ENCODE data around the gene CAMTA1. TPM values are rescaled to one million over a fixed set of nuclear protein-coding genes. Genes with fewer than 3 reads are reported as not detected.

Gene CAMTA1
- polyA plus RNA-seq, 1 donor (not counting 4 experiments of a cell fraction or from before 2014, with no cell fraction given), result 51.4 TPM

DNA sequence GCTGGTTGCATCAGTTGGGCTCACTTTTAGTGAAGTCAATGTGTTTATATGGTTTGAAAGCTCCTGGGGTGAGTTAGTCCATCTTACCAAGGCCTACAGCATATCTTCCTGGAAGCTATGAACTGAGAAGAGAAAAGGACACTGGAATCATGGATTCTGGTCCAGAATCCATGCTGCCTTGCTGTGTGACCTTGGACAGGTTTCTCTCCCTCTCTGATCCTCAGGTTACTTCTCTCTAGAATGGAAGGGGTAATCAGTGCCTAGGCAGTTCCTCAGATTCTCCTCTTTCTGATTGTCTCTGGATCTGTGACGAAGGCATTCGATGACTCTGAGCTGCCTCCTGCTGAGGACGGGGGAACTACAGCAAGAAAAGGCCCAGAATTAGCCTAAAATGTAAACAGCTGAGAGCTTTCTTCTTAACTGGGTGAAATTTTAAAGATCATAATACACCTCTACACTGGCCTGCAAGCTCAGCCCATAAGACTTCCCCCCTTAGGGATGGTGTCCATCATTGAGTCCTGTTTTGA, 560.9 kb downstream of the CAMTA1 start:
- H3K4me1 ChIP-seq (ENCODE audit: control insufficient read depth, extremely low read depth, insufficient read depth, low read length), result no peaks in the 10 kb centered on the region
- no peak for FAIRE-seq
- no peaks in the 10 kb centered on the region for H3K9me1 ChIP-seq (ENCODE audit: control insufficient read depth, extremely low read depth, insufficient read depth, low read length)
- no peaks in the 10 kb centered on the region for H3K79me2 ChIP-seq (ENCODE audit: control insufficient read depth, insufficient read depth, low read length)
- H3K27me3 ChIP-seq (ENCODE audit: control insufficient read depth, extremely low read depth, insufficient read depth, low read length), result peaks cover 11% of the 10 kb centered on the region
- H4K20me1 ChIP-seq (ENCODE audit: control insufficient read depth, extremely low read depth, insufficient read depth, low read length), result no peaks in the 10 kb centered on the region
- H3K4me3 ChIP-seq (ENCODE audit: control insufficient read depth in 2 of 3, extremely low read depth in 1 of 3, insufficient read depth in 2 of 3, low read depth in 1 of 3, low read length in 3 of 3), result no peak overlapping the region
- no peaks in the 10 kb centered on the region for H3K9me3 ChIP-seq (ENCODE audit: control insufficient read depth, low read depth, low read length)
- DNase-seq (ENCODE audit: low read depth, low spot score), result no peak
- no peak overlapping the region for H3K4me2 ChIP-seq (ENCODE audit: control insufficient read depth, extremely low read depth, insufficient read depth, low read depth, low read length)
- no peak for TF ChIP-seq EZH2 (IDR thresholded peaks at IDR 0.05; ENCODE audit: low read length)
- TF ChIP-seq, protein P1, sequence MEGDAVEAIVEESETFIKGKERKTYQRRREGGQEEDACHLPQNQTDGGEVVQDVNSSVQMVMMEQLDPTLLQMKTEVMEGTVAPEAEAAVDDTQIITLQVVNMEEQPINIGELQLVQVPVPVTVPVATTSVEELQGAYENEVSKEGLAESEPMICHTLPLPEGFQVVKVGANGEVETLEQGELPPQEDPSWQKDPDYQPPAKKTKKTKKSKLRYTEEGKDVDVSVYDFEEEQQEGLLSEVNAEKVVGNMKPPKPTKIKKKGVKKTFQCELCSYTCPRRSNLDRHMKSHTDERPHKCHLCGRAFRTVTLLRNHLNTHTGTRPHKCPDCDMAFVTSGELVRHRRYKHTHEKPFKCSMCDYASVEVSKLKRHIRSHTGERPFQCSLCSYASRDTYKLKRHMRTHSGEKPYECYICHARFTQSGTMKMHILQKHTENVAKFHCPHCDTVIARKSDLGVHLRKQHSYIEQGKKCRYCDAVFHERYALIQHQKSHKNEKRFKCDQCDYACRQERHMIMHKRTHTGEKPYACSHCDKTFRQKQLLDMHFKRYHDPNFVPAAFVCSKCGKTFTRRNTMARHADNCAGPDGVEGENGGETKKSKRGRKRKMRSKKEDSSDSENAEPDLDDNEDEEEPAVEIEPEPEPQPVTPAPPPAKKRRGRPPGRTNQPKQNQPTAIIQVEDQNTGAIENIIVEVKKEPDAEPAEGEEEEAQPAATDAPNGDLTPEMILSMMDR (optimal IDR thresholded peaks at IDR 0.05 in 1 of 3, IDR thresholded peaks at IDR 0.05 in 1 of 3, conservative IDR thresholded peaks at IDR 0.05 in 1 of 3; ENCODE audit: extremely low read depth in 1 of 3, insufficient read depth in 2 of 3, low read length in 3 of 3), result no peak
- no peak overlapping the region for H2AFZ ChIP-seq (ENCODE audit: control insufficient read depth, low read length)
- no peaks in the 10 kb centered on the region for H3K36me3 ChIP-seq (ENCODE audit: control insufficient read depth in 2 of 2, extremely low read depth in 1 of 2, insufficient read depth in 2 of 2, low read length in 2 of 2)
- H3K27ac ChIP-seq (ENCODE audit: control insufficient read depth, insufficient read depth, low read length), result no peak overlapping the region
- H3K9ac ChIP-seq (ENCODE audit: control insufficient read depth, extremely low read depth, insufficient read depth, low read length), result no peak overlapping the region
- dilution Hi-C loops (cut with MboI; ENCODE audit: extremely low pct_ligation_motif_present, low sequenced_read_pairs), result no loop called here

DNA sequence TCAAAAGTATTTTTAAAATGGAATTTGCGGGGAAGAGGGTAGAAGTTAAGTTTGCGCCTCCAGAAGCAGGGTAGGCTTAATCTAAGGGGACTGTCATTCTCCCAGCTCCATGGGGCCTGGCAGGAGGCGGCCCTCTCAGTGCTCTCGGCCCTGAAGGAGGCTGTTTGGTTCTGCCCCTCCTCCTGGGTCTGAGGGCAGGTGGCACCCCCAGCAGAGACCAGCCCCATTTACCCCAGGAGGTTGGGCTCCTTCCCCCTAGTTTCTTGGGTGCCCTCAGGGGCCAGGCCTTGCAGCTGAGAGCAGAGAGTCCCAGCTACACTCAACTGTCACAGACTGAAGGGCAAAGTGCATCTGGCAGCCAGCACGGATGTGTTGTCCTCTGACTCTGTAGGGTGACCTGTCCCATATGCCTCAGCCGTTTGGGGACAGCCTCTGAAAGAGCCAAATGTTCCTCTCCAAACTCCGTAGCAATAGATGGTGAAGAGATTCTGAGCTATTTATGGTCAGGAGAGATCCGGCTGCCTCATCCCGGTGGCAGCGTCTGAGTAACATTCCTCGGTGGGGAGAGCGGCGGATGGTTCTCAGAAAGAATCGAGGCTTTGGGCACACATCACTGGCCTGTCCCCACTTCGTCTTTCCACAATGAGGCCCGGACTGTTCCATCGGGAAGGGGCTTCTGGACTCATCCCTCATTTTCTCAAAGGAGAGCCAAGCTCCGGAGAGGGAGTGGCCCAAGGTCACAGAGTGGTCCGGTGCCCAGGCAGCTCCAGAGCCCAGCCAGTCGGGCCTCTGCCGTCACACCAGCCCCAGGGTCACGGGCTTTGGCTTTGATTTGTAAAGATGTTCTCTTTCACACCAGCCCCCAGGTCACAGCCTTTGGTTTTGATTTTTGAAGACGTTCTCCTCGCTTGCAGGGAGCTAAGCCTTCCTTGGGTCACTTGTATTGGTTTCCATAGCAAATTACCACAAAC, 561.6 kb downstream of the CAMTA1 start:
- no peak overlapping the region for H2AFZ ChIP-seq (ENCODE audit: control insufficient read depth, low read length)
- no peak overlapping the region for H3K4me2 ChIP-seq (ENCODE audit: control insufficient read depth, extremely low read depth, insufficient read depth, low read depth, low read length)
- H3K9ac ChIP-seq (ENCODE audit: control insufficient read depth, extremely low read depth, insufficient read depth, low read length), result no peak overlapping the region
- FAIRE-seq (no peak), DNase-seq (ENCODE audit: low read depth, low spot score) (no peak)
- H3K9me3 ChIP-seq (ENCODE audit: control insufficient read depth, low read depth, low read length), result no peaks in the 10 kb centered on the region
- no peak overlapping the region for H3K27ac ChIP-seq (ENCODE audit: control insufficient read depth, insufficient read depth, low read length)
- no peaks in the 10 kb centered on the region for H4K20me1 ChIP-seq (ENCODE audit: control insufficient read depth, extremely low read depth, insufficient read depth, low read length)
- H3K79me2 ChIP-seq (ENCODE audit: control insufficient read depth, insufficient read depth, low read length), result no peaks in the 10 kb centered on the region
- peaks cover 11% of the 10 kb centered on the region for H3K27me3 ChIP-seq (ENCODE audit: control insufficient read depth, extremely low read depth, insufficient read depth, low read length)
- H3K9me1 ChIP-seq (ENCODE audit: control insufficient read depth, extremely low read depth, insufficient read depth, low read length), result no peaks in the 10 kb centered on the region
- no peaks in the 10 kb centered on the region for H3K4me1 ChIP-seq (ENCODE audit: control insufficient read depth, extremely low read depth, insufficient read depth, low read length)
- no peak overlapping the region for H3K4me3 ChIP-seq (ENCODE audit: control insufficient read depth in 2 of 3, extremely low read depth in 1 of 3, insufficient read depth in 2 of 3, low read depth in 1 of 3, low read length in 3 of 3)
- no peak for TF ChIP-seq EZH2 (IDR thresholded peaks at IDR 0.05; ENCODE audit: low read length)
- TF ChIP-seq, protein P1 (optimal IDR thresholded peaks at IDR 0.05 in 1 of 3, IDR thresholded peaks at IDR 0.05 in 1 of 3, conservative IDR thresholded peaks at IDR 0.05 in 1 of 3; ENCODE audit: extremely low read depth in 1 of 3, insufficient read depth in 2 of 3, low read length in 3 of 3), result no peak
- dilution Hi-C loops (cut with MboI; ENCODE audit: extremely low pct_ligation_motif_present, low sequenced_read_pairs), result no loop called here
- no peaks in the 10 kb centered on the region for H3K36me3 ChIP-seq (ENCODE audit: control insufficient read depth in 2 of 2, extremely low read depth in 1 of 2, insufficient read depth in 2 of 2, low read length in 2 of 2)

All from keratinocyte (primary cell).